GM12864 (cell line): Measurements from ENCODE around the gene TECTA.
"Not testable (repeated sequence)": the region's sequence is repeated elsewhere in the genome, so short reads cannot be mapped to it uniquely, and the experiment has no call there.

Experiments
- DNase-seq: peaks from one replicate; pipeline ENCODE4 v3.0.0-alpha.2; 2011; ENCODE audit warnings: low read depth
- H3K4me3 ChIP-seq: 2 replicates; pipeline ENCODE4 v1.5.1; 2011; ENCODE audit warnings: mild to moderate bottlenecking, low read depth, low read length, control low read depth
- CTCF ChIP-seq: IDR thresholded peaks from 2 replicates; pipeline ENCODE4 v1.5.1; 2011; ENCODE audit warnings: low read depth, mild to moderate bottlenecking, moderate library complexity, low read length, control low read depth, inconsistent platforms; ENCODE audit errors: missing control alignments

The TECTA gene

GRCh38 chr11:121112498-121113455 lies 11.7 kb downstream of the TECTA start:
- no peak overlapping the region for H3K4me3 ChIP-seq
- TF ChIP-seq CTCF: peak; percentile 55
- no peak for DNase-seq

GRCh38 chr11:121113611-121114010 lies 12.6 kb downstream of the TECTA start:
- no peak overlapping the region for H3K4me3 ChIP-seq
- DNase-seq: no peak
- TF ChIP-seq CTCF: no peak

GRCh38 chr11:121115024-121115423 lies 14.0 kb downstream of the TECTA start:
- H3K4me3 ChIP-seq, DNase-seq: not testable (repeated sequence)

GRCh38 chr11:121117788-121118187 lies 16.7 kb downstream of the TECTA start:
- no peak for TF ChIP-seq CTCF
- H3K4me3 ChIP-seq: no peak overlapping the region
- no peak for DNase-seq

- DNase-seq: no peak
- no peak for TF ChIP-seq CTCF
These were observed 18.4 kb downstream of the TECTA start for GRCh38 chr11:121119440-121119839.

GRCh38 chr11:121122328-121122727 lies 21.3 kb downstream of the TECTA start:
- no peak overlapping the region for H3K4me3 ChIP-seq
- DNase-seq: no peak
- no peak for TF ChIP-seq CTCF

More at GRCh38 chr11:121119440-121119839, 18.4 kb downstream of the TECTA start:
- H3K4me3 ChIP-seq: no peak overlapping the region

GRCh38 chr11:121123496-121124069 lies 22.5 kb downstream of the TECTA start:
- H3K4me3 ChIP-seq: no peak overlapping the region
- DNase-seq: no peak
- no peak for TF ChIP-seq CTCF
